Ishikawa (cell line): ENCODE data around the gene PTPN2.

Source experiments
- CEBPB ChIP-seq: IDR thresholded peaks from 2 replicates; pipeline ENCODE4 v1.6.1; 2012
- CREB1 ChIP-seq: IDR thresholded peaks from 2 replicates; pipeline ENCODE4 v1.6.1; 2012; ENCODE audit warnings: low read depth
- EGR1 ChIP-seq: IDR thresholded peaks from 2 replicates; pipeline ENCODE4 v1.6.1; 2012
- EP300 ChIP-seq: IDR thresholded peaks from 2 replicates; pipeline ENCODE4 v1.6.1; 2012; ENCODE audit warnings: borderline replicate concordance
- FOXM1 ChIP-seq: IDR thresholded peaks from 2 replicates; pipeline ENCODE4 v1.6.1; 2012; ENCODE audit warnings: low read depth, borderline replicate concordance
- NFIC ChIP-seq: IDR thresholded peaks from 2 replicates; pipeline ENCODE4 v1.6.1; 2012
- RAD21 ChIP-seq: IDR thresholded peaks from 2 replicates; pipeline ENCODE4 v1.6.1; 2012; ENCODE audit warnings: low read depth
- TAF1 ChIP-seq: IDR thresholded peaks from 2 replicates; pipeline ENCODE4 v1.6.1; 2012; ENCODE audit warnings: low read depth, mild to moderate bottlenecking
- TCF12 ChIP-seq: IDR thresholded peaks from 2 replicates; pipeline ENCODE4 v1.6.1; 2012; ENCODE audit warnings: low read depth
- TEAD4 ChIP-seq: IDR thresholded peaks from 2 replicates; pipeline ENCODE4 v1.6.1; 2012
- YY1 ChIP-seq: IDR thresholded peaks from 2 replicates; pipeline ENCODE4 v1.6.1; 2012; ENCODE audit warnings: low read depth
- ZBTB7A ChIP-seq: IDR thresholded peaks from 2 replicates; pipeline ENCODE4 v1.6.1; 2012; ENCODE audit warnings: low read depth
- TF ChIP-seq, protein P1 (sequence below): IDR thresholded peaks from 2 replicates; pipeline ENCODE4 v1.6.1; 2012; ENCODE audit warnings: low read depth, mild to moderate bottlenecking
- TF ChIP-seq, protein P2 (sequence below): IDR thresholded peaks from 2 replicates; pipeline ENCODE4 v1.6.1; 2012
- TF ChIP-seq, protein P3 (sequence below): IDR thresholded peaks from 2 replicates; pipeline ENCODE4 v1.6.1; 2012

The PTPN2 gene

DNA sequence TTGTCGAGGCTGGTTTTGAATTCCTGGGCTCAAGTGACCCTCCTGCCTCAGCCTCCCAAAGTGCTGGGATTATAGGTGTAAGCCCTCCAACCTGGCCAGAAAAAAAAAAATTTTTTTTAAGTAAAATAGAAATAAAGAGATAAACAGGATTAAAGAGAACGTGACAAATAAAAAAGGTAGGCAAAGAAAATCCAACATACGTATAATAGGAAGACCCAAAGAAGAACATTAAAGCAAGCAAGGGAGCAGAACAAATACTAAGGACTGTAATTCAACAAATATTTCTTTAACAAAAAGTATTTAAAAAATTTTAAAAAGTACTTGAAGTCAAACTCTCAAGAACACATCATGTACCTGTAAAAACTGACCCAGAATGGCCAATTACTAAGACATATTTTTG is 56.4 kb downstream of the PTPN2 start:
- TF ChIP-seq TEAD4 (no peak), RAD21 (no peak), EGR1 (no peak), FOXM1 (no peak), EP300 (no peak), YY1 (no peak), CEBPB (no peak), CREB1 (no peak), TAF1 (no peak), TCF12 (no peak), NFIC (no peak), ZBTB7A (no peak)
- TF ChIP-seq, protein P1, sequence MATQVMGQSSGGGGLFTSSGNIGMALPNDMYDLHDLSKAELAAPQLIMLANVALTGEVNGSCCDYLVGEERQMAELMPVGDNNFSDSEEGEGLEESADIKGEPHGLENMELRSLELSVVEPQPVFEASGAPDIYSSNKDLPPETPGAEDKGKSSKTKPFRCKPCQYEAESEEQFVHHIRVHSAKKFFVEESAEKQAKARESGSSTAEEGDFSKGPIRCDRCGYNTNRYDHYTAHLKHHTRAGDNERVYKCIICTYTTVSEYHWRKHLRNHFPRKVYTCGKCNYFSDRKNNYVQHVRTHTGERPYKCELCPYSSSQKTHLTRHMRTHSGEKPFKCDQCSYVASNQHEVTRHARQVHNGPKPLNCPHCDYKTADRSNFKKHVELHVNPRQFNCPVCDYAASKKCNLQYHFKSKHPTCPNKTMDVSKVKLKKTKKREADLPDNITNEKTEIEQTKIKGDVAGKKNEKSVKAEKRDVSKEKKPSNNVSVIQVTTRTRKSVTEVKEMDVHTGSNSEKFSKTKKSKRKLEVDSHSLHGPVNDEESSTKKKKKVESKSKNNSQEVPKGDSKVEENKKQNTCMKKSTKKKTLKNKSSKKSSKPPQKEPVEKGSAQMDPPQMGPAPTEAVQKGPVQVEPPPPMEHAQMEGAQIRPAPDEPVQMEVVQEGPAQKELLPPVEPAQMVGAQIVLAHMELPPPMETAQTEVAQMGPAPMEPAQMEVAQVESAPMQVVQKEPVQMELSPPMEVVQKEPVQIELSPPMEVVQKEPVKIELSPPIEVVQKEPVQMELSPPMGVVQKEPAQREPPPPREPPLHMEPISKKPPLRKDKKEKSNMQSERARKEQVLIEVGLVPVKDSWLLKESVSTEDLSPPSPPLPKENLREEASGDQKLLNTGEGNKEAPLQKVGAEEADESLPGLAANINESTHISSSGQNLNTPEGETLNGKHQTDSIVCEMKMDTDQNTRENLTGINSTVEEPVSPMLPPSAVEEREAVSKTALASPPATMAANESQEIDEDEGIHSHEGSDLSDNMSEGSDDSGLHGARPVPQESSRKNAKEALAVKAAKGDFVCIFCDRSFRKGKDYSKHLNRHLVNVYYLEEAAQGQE = no peak
- TF ChIP-seq, protein P2, sequence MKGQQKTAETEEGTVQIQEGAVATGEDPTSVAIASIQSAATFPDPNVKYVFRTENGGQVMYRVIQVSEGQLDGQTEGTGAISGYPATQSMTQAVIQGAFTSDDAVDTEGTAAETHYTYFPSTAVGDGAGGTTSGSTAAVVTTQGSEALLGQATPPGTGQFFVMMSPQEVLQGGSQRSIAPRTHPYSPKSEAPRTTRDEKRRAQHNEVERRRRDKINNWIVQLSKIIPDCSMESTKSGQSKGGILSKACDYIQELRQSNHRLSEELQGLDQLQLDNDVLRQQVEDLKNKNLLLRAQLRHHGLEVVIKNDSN = no peak
- TF ChIP-seq, protein P3, sequence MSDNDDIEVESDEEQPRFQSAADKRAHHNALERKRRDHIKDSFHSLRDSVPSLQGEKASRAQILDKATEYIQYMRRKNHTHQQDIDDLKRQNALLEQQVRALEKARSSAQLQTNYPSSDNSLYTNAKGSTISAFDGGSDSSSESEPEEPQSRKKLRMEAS = no peak

DNA sequence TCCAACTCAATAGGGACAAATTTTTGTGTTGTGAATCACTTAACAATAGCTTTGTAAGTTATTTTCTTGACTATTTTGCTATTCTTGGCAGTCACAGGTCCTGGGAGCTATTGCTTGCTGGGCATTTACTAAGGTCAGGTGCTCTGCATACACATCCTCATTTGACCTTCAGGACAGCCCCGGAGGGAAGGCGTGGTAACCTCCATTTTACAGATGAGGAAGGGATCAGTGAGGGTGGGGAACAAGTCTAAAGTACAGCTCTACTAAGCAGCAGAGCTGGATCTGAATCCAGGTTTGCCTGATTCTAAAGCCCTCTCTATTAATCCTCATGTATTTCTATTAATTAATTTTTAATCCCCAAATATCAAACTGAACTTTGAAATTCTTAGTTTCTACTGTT is 58.8 kb downstream of the PTPN2 start:
- TF ChIP-seq TEAD4 = no peak
- TF ChIP-seq, protein P1 = no peak
- no peak for TF ChIP-seq FOXM1
- TF ChIP-seq TAF1 = no peak
- TF ChIP-seq, protein P3 = no peak
- TF ChIP-seq YY1 = no peak
- TF ChIP-seq CREB1 = no peak
- TF ChIP-seq RAD21 = no peak
- TF ChIP-seq, protein P2 = no peak
- TF ChIP-seq EP300 = no peak
- TF ChIP-seq TCF12 = no peak
- TF ChIP-seq CEBPB = no peak
- no peak for TF ChIP-seq EGR1
- no peak for TF ChIP-seq ZBTB7A
- TF ChIP-seq NFIC = no peak

DNA sequence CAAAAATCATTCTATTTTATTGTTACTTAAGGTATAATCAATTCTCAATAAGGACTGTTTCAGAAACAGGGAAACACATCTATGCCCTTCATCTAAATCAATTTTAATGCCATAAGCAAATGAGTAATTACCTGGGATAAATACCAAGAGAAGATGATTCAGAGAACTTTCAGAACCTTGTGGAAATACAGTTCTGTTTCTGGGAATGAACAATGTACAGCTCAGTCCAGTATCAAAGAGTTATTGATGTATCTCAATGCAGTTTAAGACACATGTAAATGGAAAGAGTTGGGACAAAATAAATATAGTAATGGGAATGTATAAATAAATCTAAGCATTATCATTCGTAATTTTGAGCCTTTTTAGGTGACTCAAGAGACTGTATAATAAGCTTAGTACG is 60.1 kb downstream of the PTPN2 start:
- no peak for TF ChIP-seq EGR1

DNA sequence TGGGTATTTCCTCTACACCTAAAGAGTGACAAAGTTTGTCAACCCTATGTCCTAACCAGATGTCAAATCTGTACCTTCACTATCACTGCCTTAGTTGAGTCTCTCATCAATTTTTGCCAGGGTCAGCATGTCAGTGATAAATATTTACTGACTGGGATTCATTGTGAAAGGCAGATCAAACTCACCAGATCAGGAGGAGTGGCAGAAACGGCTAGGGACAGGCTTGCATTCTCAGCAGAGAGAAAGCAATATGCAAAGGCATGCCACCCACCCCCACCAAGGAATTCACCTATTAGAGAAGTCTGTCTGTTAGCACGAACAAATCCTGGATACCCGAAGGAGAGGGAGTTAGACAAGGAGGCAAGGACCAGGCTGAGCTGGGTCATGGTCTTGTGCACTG is 62.6 kb downstream of the PTPN2 start:
- no peak for TF ChIP-seq FOXM1
- TF ChIP-seq EGR1 = no peak
- TF ChIP-seq, protein P2 = no peak
- no peak for TF ChIP-seq TEAD4

DNA sequence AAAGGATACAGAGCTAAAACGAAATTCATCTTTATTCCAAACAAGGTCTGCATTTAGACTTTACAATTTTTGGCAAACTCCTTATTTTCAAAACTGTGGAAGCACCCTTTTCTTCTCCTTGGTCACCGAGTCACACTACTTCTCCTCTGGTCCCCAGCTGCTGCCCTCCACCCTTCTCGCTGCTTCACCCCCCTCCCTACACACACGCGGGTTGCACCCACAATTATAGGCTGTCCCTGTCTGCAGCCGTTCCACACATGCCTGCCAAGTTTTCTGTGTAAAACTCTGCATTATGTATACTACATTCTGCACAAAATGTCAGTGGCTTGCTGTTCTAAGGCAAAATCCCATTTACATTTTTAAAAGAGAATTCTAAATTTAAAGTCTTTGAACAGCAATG is 63.5 kb downstream of the PTPN2 start:
- TF ChIP-seq EP300 = no peak
- no peak for TF ChIP-seq EGR1
- TF ChIP-seq, protein P2 = no peak
- no peak for TF ChIP-seq TEAD4
- no peak for TF ChIP-seq NFIC
- no peak for TF ChIP-seq FOXM1
- no peak for TF ChIP-seq ZBTB7A
- no peak for TF ChIP-seq YY1
- TF ChIP-seq RAD21 = no peak
- TF ChIP-seq, protein P3 = no peak
- no peak for TF ChIP-seq CEBPB
- no peak for TF ChIP-seq TCF12
- TF ChIP-seq TAF1 = no peak
- TF ChIP-seq CREB1 = no peak

DNA sequence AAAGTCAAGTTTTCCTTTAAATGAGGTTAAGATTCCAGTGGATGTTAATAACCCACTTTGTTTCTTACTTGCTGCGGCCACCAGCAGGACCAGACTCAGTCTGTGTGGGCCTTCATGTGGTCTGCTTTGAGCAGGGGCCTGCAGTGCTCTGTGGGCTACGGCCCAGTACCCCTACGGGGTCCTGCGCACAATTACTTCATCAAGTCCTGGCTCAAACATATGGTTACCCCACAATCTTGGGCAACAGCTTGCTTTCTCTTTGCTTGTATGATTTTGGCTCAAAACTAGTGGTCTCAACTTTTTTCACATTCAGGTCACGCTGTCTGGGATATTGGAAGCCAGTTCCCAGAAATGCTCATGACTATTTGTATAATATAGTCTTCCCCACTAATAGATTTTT is 64.2 kb downstream of the PTPN2 start:
- TF ChIP-seq, protein P1 = no peak
- TF ChIP-seq EP300 (no peak), TCF12 (no peak), NFIC (no peak)
